K562 (cell line): ENCODE measurements around the gene IPO13. TPM values are rescaled to one million over a fixed set of nuclear protein-coding genes. Genes with fewer than 3 reads are reported as not detected.

ENCODE experiments used
- CHD2 ChIP-seq: IDR thresholded peaks from 2 replicates; pipeline ENCODE4 v1.6.1; 2011; ENCODE audit warnings: low read depth, low read length
- MXI1 ChIP-seq: IDR thresholded peaks from 2 replicates; pipeline ENCODE4 v1.6.1; 2011; ENCODE audit warnings: low read depth, mild to moderate bottlenecking, improper control_type of control experiment, low read length
- PCBP2 ChIP-seq: fragments of 200-400 bp; formaldehyde crosslinking; IDR thresholded peaks from 2 replicates; pipeline ENCODE4 v1.6.1; 2018; ENCODE audit warnings: low read length, low read depth, mild to moderate bottlenecking, moderate library complexity; ENCODE audit not compliant: poor library complexity, severe bottlenecking
- POLR2B ChIP-seq: fragments of 450-650 bp; IDR thresholded peaks from 2 replicates; pipeline ENCODE4 v1.6.1; 2018; ENCODE audit warnings: low read depth; ENCODE audit not compliant: partially characterized antibody
- RAD51 ChIP-seq: fragments of 450-650 bp; IDR thresholded peaks from 2 replicates; pipeline ENCODE4 v1.7.1; 2016; ENCODE audit warnings: low read depth, mild to moderate bottlenecking, borderline replicate concordance
- RBM22 ChIP-seq: fragments of 200-400 bp; formaldehyde crosslinking; IDR thresholded peaks from 2 replicates; pipeline ENCODE4 v1.6.1; 2018; ENCODE audit warnings: low read length, low read depth; ENCODE audit not compliant: poor library complexity, severe bottlenecking
- SAP30 ChIP-seq: fragments of 200-600 bp; sonication (generic); IDR thresholded peaks from 2 replicates; pipeline ENCODE4 v1.6.1; 2012; ENCODE audit warnings: borderline replicate concordance, low read depth, mild to moderate bottlenecking, moderate library complexity, low read length, control low read depth, inconsistent platforms; ENCODE audit not compliant: insufficient read depth, poor library complexity, severe bottlenecking
- SIN3A ChIP-seq, 2 experiments: fragments of 150-350 bp in 1 of 2; IDR thresholded peaks; 2 replicates each; pipeline ENCODE4 v1.6.1; 2011 to 2016; ENCODE audit warnings: borderline replicate concordance in 2 of 2, low read depth in 2 of 2, low read length in 2 of 2, mild to moderate bottlenecking in 2 of 2, moderate library complexity in 2 of 2; ENCODE audit not compliant: control insufficient read depth in 1 of 2
- TEAD1 ChIP-seq, 2 experiments: fragments of 450-650 bp in 1 of 2; sonication (generic) in 1 of 2; formaldehyde crosslinking; IDR thresholded peaks; 2 replicates each; pipeline versions ENCODE4 v1.4.0 to v1.8.0; 2020 to 2022; ENCODE audit warnings: mild to moderate bottlenecking in 2 of 2, missing genetic modification reagents in 1 of 2
- THRAP3 ChIP-seq: fragments of 450-650 bp; IDR thresholded peaks from 2 replicates; pipeline ENCODE4 v1.6.1; 2016; ENCODE audit warnings: mild to moderate bottlenecking, inconsistent platforms, borderline replicate concordance
- ZNF57 ChIP-seq: fragments of 450-650 bp; formaldehyde crosslinking; IDR thresholded peaks from 2 replicates; pipeline ENCODE4 v1.4.0; 2020; ENCODE audit warnings: mild to moderate bottlenecking, moderate library complexity
- polyA plus RNA-seq, 8 experiments: library from polyadenylated mRNA; depleted of rRNA in 4 of 8; stranded (reverse) in 5 of 8; unstranded in 3 of 8; fragments of >200 nt; fragmentation: Nextera tagmentation in 2 of 8; fragmentation: Illumina TruSeq in 1 of 8; extraction: Ambion mirVana in 2 of 8; extraction: Trizol in 1 of 8; gene quantifications; 2 replicates each; pipeline versions ENCODE4 v1.2.1 to v1.2.3, GENCODE V29; 2011 to 2014; ENCODE audit warnings: inconsistent platforms in 1 of 8, missing spikeins in 1 of 8
- total RNA-seq, 7 experiments: library from RNA; depleted of rRNA in 6 of 7; stranded (reverse); fragments of >200 nt in 6 of 7; fragmentation: Illumina TruSeq in 2 of 7; extraction: Trizol in 2 of 7; gene quantifications; 2 replicates each; pipeline versions ENCODE4 v1.2.1 to v1.2.3, GENCODE V29; 2011 to 2021; ENCODE audit warnings: low replicate concordance in 1 of 7
- TF ChIP-seq, protein P1 (sequence below), 2 experiments: fragments of 450-650 bp; formaldehyde crosslinking in 1 of 2; IDR thresholded peaks; 2 replicates each; pipeline versions ENCODE4 v1.4.0 to v1.6.1; 2014 to 2020; ENCODE audit warnings: mild to moderate bottlenecking in 2 of 2, borderline replicate concordance in 1 of 2, low read depth in 1 of 2
- TF ChIP-seq, protein P2 (sequence below): fragments of 450-650 bp; IDR thresholded peaks from 2 replicates; pipeline ENCODE4 v1.6.1; 2014; ENCODE audit warnings: low read depth, mild to moderate bottlenecking, moderate library complexity, borderline replicate concordance
- TF ChIP-seq, protein P3 (sequence below): sonication (generic); formaldehyde crosslinking; IDR thresholded peaks from 2 replicates; pipeline ENCODE4 v1.8.0; 2022; ENCODE audit warnings: mild to moderate bottlenecking, missing genetic modification reagents

IPO13 gene
- total and polyA plus RNA-seq, 9 of the 15 experiments (the other 6 are each of a cell fraction or from before 2014, with no cell fraction given) = 7.0 to 30.8 (median 16.2) TPM

DNA sequence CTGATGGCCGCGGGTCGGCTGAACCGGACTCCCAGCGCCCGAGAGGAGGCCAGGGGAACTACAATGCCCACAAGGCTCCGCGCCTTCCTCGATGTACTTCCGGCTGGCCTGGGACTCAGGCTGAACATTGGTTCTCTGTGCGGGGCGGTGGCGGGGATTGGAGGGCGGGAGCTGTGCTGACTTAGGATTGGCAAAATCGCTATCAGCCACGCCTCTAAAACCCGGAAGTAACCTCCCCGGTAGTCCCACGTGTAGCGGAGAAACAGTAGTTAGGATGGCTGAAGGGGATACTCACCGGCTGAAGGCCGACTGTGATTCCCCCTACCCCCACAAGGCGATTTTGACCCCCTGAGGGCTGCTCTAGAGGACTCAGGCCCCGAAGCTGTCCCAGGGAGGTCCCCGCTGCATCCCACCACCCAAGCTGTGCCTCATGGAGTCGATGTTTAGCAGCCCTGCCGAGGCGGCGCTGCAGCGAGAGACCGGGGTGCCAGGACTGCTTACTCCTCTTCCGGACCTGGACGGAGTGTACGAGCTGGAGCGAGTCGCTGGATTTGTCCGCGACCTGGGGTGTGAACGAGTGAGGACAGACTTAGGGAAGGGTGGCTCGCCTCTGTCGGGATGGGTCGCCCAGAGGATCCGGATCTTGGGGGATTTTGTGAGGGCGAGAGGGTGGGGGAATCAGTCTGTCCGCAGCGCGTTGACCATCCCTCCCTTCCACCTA lies 23.2 kb downstream of the IPO13 start, which contains the start of gene DPH2 (continued):
- TF ChIP-seq, protein P1, sequence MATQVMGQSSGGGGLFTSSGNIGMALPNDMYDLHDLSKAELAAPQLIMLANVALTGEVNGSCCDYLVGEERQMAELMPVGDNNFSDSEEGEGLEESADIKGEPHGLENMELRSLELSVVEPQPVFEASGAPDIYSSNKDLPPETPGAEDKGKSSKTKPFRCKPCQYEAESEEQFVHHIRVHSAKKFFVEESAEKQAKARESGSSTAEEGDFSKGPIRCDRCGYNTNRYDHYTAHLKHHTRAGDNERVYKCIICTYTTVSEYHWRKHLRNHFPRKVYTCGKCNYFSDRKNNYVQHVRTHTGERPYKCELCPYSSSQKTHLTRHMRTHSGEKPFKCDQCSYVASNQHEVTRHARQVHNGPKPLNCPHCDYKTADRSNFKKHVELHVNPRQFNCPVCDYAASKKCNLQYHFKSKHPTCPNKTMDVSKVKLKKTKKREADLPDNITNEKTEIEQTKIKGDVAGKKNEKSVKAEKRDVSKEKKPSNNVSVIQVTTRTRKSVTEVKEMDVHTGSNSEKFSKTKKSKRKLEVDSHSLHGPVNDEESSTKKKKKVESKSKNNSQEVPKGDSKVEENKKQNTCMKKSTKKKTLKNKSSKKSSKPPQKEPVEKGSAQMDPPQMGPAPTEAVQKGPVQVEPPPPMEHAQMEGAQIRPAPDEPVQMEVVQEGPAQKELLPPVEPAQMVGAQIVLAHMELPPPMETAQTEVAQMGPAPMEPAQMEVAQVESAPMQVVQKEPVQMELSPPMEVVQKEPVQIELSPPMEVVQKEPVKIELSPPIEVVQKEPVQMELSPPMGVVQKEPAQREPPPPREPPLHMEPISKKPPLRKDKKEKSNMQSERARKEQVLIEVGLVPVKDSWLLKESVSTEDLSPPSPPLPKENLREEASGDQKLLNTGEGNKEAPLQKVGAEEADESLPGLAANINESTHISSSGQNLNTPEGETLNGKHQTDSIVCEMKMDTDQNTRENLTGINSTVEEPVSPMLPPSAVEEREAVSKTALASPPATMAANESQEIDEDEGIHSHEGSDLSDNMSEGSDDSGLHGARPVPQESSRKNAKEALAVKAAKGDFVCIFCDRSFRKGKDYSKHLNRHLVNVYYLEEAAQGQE (IDR thresholded peaks at IDR 0.05; ENCODE audit: borderline replicate concordance) = peak; percentile 15; the same call in 1 of the 2 replicates
- TF ChIP-seq, protein P1 (CRISPR knock-in tag; IDR thresholded peaks at IDR 0.05; ENCODE audit: low read depth) = no peak; the same call in 1 of the 2 replicates
- TF ChIP-seq PCBP2 (no peak), THRAP3 (no peak), SAP30 (peak; percentile 100), SIN3A (IDR thresholded peaks at IDR 0.05; ENCODE audit: borderline replicate concordance in 2 of 2, control insufficient read depth in 1 of 2, low read depth in 2 of 2, low read length in 2 of 2) (peak; percentile 99 to 100), TEAD1 (CRISPR knock-in tag; IDR thresholded peaks at IDR 0.05) (0 out of 4 replicates have a peak, but pooled peaks of 1 of the 2 experiments have one; percentile 67), POLR2B (peak; percentile 44), ZNF57 (peak; percentile 19; the same call in 1 of the 2 replicates), RAD51 (peak; percentile 39; the same call in 1 of the 2 replicates), MXI1 (peak; percentile 99), RBM22 (no peak), CHD2 (peak; percentile 61; the same call in 1 of the 2 replicates)
- TF ChIP-seq, protein P2, sequence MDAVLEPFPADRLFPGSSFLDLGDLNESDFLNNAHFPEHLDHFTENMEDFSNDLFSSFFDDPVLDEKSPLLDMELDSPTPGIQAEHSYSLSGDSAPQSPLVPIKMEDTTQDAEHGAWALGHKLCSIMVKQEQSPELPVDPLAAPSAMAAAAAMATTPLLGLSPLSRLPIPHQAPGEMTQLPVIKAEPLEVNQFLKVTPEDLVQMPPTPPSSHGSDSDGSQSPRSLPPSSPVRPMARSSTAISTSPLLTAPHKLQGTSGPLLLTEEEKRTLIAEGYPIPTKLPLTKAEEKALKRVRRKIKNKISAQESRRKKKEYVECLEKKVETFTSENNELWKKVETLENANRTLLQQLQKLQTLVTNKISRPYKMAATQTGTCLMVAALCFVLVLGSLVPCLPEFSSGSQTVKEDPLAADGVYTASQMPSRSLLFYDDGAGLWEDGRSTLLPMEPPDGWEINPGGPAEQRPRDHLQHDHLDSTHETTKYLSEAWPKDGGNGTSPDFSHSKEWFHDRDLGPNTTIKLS = peak; percentile 82
- TF ChIP-seq, protein P3, sequence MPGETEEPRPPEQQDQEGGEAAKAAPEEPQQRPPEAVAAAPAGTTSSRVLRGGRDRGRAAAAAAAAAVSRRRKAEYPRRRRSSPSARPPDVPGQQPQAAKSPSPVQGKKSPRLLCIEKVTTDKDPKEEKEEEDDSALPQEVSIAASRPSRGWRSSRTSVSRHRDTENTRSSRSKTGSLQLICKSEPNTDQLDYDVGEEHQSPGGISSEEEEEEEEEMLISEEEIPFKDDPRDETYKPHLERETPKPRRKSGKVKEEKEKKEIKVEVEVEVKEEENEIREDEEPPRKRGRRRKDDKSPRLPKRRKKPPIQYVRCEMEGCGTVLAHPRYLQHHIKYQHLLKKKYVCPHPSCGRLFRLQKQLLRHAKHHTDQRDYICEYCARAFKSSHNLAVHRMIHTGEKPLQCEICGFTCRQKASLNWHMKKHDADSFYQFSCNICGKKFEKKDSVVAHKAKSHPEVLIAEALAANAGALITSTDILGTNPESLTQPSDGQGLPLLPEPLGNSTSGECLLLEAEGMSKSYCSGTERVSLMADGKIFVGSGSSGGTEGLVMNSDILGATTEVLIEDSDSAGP (CRISPR knock-in tag) = 0 out of 2 replicates have a peak, but pooled peaks have one; percentile 26
